Omental fat pad (tissue), 4 donors: ENCODE results near the gene KMO. TPM values are rescaled to one million over a fixed set of nuclear protein-coding genes. Genes with fewer than 3 reads are reported as not detected.

Source experiments
- ATAC-seq: fragments of 150-250 bp; one replicate; pipeline ENCODE4 v1.9.1; 2016; ENCODE audit warnings: mild to moderate bottlenecking, moderate library complexity; ENCODE audit not compliant: low FRiP score
- DNase-seq: peaks from one replicate; pipeline ENCODE4 v3.0.0-alpha.2; 2019; ENCODE audit warnings: low spot score
- CTCF ChIP-seq, 3 donors: fragments of 450-650 bp; IDR thresholded peaks; one replicate each; pipeline ENCODE4 v1.5.1; 2016 to 2017; ENCODE audit warnings: antibody characterized with exemption in 3 of 3, mild to moderate bottlenecking in 3 of 3, moderate library complexity in 2 of 3
- total RNA-seq, 4 donors: library from RNA; depleted of rRNA; stranded (reverse); fragments of >200 nt; gene quantifications; one replicate each; pipeline ENCODE4 v1.1.0, GENCODE V29; 2016

Gene KMO
- total RNA-seq, 4 donors from 2014 or later: 1.3 to 4.4 (median 2.5) TPM

- DNase-seq (no peak), ATAC-seq (no peak)
- TF ChIP-seq CTCF (IDR thresholded peaks at IDR 0.05): no peak
Measured at GRCh38 chr1:241615043-241615974, 83.1 kb downstream of the KMO start.

GRCh38 chr1:241617426-241617825 is 85.2 kb downstream of the KMO start:
- DNase-seq (no peak), ATAC-seq (no peak)
- TF ChIP-seq CTCF (IDR thresholded peaks at IDR 0.05): no peak

- DNase-seq (no peak), ATAC-seq (no peak)
- TF ChIP-seq CTCF (IDR thresholded peaks at IDR 0.05): no peak
Measured at GRCh38 chr1:241622669-241623068, 90.5 kb downstream of the KMO start.

GRCh38 chr1:241624935-241625334 is 92.8 kb downstream of the KMO start:
- TF ChIP-seq CTCF (IDR thresholded peaks at IDR 0.05): no peak
- ATAC-seq (no peak), DNase-seq (no peak)

GRCh38 chr1:241627453-241628259 is 95.5 kb downstream of the KMO start:
- no peak for ATAC-seq
- TF ChIP-seq CTCF (IDR thresholded peaks at IDR 0.05): no peak
- DNase-seq: no peak

- TF ChIP-seq CTCF (IDR thresholded peaks at IDR 0.05): no peak
- ATAC-seq: no peak
Measured at GRCh38 chr1:241630005-241630404, 97.8 kb downstream of the KMO start.

More at GRCh38 chr1:241630005-241630404, 97.8 kb downstream of the KMO start:
- no peak for DNase-seq
